ENCODE measurements around the gene DUSP1. TPM values are rescaled to one million over a fixed set of nuclear protein-coding genes. Genes with fewer than 3 reads are reported as not detected.

Gene DUSP1
- total and polyA plus RNA-seq, 2 of the 13 experiments (the other 11 are each of a cell fraction or from before 2014, with no cell fraction given) = 27.1 to 55.5 TPM

DNA sequence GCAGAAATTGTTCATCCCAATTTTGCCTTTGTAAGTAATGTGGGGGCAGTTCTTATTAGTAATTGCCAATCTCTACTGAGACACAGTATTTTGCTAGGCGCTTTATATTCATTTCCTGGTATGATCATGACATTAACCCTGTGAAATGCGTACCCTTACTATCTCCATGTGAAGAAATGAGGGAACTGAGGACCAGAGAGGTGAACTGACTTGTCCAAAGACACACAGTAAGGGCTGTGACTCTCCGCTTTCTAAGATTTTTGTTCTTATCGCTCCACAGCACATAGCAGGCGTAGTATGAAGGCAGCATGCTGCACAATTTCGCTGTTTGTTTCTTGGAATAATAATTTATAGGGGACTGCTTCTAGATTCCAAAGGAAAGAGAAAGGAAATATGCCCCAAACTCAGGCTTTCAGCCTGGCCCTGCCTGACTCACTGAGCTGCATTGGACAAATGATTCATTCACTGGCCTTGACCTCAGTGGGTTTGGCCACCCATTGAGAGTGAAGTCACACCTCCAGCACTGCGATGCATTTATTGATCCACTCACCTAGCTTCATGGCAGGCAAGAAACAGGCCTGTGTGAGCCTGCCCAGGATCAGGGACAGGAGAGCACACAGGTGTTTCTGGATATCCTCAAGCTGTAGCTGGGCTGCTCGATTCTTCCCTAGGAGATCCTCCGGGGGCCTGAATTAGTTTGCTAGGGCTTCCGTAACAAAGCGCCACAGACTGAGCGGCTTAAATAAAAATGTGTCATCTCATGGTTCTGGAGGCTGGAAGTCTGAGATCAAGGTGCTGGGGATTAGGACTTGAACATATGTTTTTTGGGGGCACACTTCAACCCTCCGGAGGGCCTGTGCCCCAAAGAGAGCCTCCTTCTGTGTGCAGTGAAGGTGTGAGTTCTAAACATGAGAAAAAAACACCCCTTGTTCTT is 7.2 kb upstream of the DUSP1 start (continued):
- TF ChIP-seq, protein P1, sequence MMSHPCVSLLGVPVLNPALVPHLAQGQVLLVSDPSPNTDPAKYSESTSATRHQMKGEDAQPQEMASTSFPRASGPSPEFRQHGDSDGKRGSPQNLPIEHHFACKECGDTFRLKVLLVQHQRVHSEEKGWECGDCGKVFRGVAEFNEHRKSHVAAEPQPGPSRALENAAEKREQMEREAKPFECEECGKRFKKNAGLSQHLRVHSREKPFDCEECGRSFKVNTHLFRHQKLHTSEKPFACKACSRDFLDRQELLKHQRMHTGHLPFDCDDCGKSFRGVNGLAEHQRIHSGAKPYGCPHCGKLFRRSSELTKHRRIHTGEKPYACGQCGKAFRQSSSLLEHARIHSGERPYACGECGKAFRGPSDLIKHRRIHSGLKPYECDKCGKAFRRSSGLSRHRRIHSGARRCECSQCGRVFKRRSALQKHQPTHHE (CRISPR knock-in tag; IDR thresholded peaks at IDR 0.05; ENCODE audit: borderline replicate concordance) = no peak
- TF ChIP-seq TAF1 (CRISPR knock-in tag; IDR thresholded peaks at IDR 0.05) (peak; percentile 45; the same call in 1 of the 2 replicates), HMG20A (CRISPR knock-in tag; IDR thresholded peaks at IDR 0.05; ENCODE audit: borderline replicate concordance) (peak; percentile 90; the same call in 1 of the 2 replicates), HHEX (CRISPR knock-in tag; IDR thresholded peaks at IDR 0.05) (peak; percentile 70; the same call in 1 of the 2 replicates), ZBTB20 (CRISPR knock-in tag; IDR thresholded peaks at IDR 0.05; ENCODE audit: borderline replicate concordance, low read depth) (peak; percentile 89), YEATS2 (CRISPR knock-in tag; IDR thresholded peaks at IDR 0.05; ENCODE audit: borderline replicate concordance) (0 out of 2 replicates have a peak, but pooled peaks have one; percentile 31), SOX5 (CRISPR knock-in tag; IDR thresholded peaks at IDR 0.05; ENCODE audit: borderline replicate concordance) (peak; percentile 91), MIER2 (CRISPR knock-in tag; IDR thresholded peaks at IDR 0.05) (0 out of 2 replicates have a peak, but pooled peaks have one; percentile 75), NR2F6 (IDR thresholded peaks at IDR 0.05) (peak; percentile 97), NR2F6 (CRISPR knock-in tag; IDR thresholded peaks at IDR 0.05) (peak; percentile 99)
- TF ChIP-seq, protein P2, sequence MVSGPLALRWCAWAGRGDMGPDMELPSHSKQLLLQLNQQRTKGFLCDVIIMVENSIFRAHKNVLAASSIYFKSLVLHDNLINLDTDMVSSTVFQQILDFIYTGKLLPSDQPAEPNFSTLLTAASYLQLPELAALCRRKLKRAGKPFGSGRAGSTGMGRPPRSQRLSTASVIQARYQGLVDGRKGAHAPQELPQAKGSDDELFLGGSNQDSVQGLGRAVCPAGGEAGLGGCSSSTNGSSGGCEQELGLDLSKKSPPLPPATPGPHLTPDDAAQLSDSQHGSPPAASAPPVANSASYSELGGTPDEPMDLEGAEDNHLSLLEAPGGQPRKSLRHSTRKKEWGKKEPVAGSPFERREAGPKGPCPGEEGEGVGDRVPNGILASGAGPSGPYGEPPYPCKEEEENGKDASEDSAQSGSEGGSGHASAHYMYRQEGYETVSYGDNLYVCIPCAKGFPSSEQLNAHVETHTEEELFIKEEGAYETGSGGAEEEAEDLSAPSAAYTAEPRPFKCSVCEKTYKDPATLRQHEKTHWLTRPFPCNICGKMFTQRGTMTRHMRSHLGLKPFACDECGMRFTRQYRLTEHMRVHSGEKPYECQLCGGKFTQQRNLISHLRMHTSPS (CRISPR knock-in tag; IDR thresholded peaks at IDR 0.05; ENCODE audit: low read depth) = peak; percentile 66; the same call in 1 of the 2 replicates
- TF ChIP-seq, protein P3, sequence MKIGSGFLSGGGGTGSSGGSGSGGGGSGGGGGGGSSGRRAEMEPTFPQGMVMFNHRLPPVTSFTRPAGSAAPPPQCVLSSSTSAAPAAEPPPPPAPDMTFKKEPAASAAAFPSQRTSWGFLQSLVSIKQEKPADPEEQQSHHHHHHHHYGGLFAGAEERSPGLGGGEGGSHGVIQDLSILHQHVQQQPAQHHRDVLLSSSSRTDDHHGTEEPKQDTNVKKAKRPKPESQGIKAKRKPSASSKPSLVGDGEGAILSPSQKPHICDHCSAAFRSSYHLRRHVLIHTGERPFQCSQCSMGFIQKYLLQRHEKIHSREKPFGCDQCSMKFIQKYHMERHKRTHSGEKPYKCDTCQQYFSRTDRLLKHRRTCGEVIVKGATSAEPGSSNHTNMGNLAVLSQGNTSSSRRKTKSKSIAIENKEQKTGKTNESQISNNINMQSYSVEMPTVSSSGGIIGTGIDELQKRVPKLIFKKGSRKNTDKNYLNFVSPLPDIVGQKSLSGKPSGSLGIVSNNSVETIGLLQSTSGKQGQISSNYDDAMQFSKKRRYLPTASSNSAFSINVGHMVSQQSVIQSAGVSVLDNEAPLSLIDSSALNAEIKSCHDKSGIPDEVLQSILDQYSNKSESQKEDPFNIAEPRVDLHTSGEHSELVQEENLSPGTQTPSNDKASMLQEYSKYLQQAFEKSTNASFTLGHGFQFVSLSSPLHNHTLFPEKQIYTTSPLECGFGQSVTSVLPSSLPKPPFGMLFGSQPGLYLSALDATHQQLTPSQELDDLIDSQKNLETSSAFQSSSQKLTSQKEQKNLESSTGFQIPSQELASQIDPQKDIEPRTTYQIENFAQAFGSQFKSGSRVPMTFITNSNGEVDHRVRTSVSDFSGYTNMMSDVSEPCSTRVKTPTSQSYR (CRISPR knock-in tag; IDR thresholded peaks at IDR 0.05; ENCODE audit: borderline replicate concordance) = peak; percentile 70; the same call in 1 of the 2 replicates
